A673 (cell line): ENCODE data around the gene HIRIP3. TPM values are rescaled to one million over a fixed set of nuclear protein-coding genes. Genes with fewer than 3 reads are reported as not detected.

Source experiments
- BruUV-seq: library from RNA; stranded (reverse); fragments of 400-500 nt; replicated peaks from 2 replicates; lab custom pipeline; 2021; lab: Mats Ljungman, UMichigan
- CTCF ChIA-PET: fragments of 300-600 bp; sonication (Branson Sonifier 250); formaldehyde crosslinking; loops from one replicate; lab custom pipeline; 2022; ENCODE audit warnings: antibody characterized with exemption; lab: Charles Lee
- POLR2A ChIA-PET: fragments of 300-600 bp; sonication (Branson Sonifier 250); formaldehyde crosslinking; loops from one replicate; lab custom pipeline; 2022; ENCODE audit warnings: antibody characterized with exemption; ENCODE audit not compliant: low non-redundant PET; lab: Charles Lee
- DNase-seq: peaks from one replicate; pipeline ENCODE4 v3.0.0-alpha.2; 2015; ENCODE audit warnings: low spot score
- H3K27ac ChIP-seq: fragments of 200-600 bp; sonication (generic); 2 replicates; pipeline ENCODE4 v1.5.1; 2016; ENCODE audit warnings: mixed run types, low read depth, mild to moderate bottlenecking, mixed read lengths, antibody characterized with exemption, low read length; ENCODE audit not compliant: poor library complexity, severe bottlenecking
- H3K27me3 ChIP-seq: fragments of 200-600 bp; sonication (generic); replicated peaks from 2 replicates; pipeline ENCODE4 v1.6.1; 2017; ENCODE audit warnings: mixed run types, low read depth, mild to moderate bottlenecking, mixed read lengths, antibody characterized with exemption, low read length; ENCODE audit not compliant: insufficient read depth, poor library complexity
- H3K36me3 ChIP-seq: fragments of 200-600 bp; sonication (generic); 2 replicates; pipeline ENCODE4 v1.6.1; 2016; ENCODE audit warnings: mixed run types, mild to moderate bottlenecking, mixed read lengths, antibody characterized with exemption, low read length; ENCODE audit not compliant: insufficient read depth, poor library complexity, severe bottlenecking
- H3K4me1 ChIP-seq: fragments of 200-600 bp; sonication (generic); 2 replicates; pipeline ENCODE4 v1.6.1; 2017; ENCODE audit warnings: mixed run types, mild to moderate bottlenecking, mixed read lengths, antibody characterized with exemption, low read length; ENCODE audit not compliant: insufficient read depth, poor library complexity, severe bottlenecking
- H3K4me3 ChIP-seq: fragments of 200-600 bp; sonication (generic); 2 replicates; pipeline ENCODE4 v1.5.1; 2016; ENCODE audit warnings: low read depth, mixed run types, mild to moderate bottlenecking, mixed read lengths, low read length; ENCODE audit not compliant: poor library complexity, severe bottlenecking
- H3K9me3 ChIP-seq: fragments of 200-600 bp; sonication (generic); 2 replicates; pipeline ENCODE4 v1.6.1; 2016; ENCODE audit warnings: mixed run types, low read depth, mild to moderate bottlenecking, mixed read lengths, antibody characterized with exemption, low read length; ENCODE audit not compliant: poor library complexity, severe bottlenecking
- EZH2 ChIP-seq: fragments of 200-600 bp; sonication (generic); IDR thresholded peaks from 2 replicates; pipeline ENCODE4 v1.6.1; 2017; ENCODE audit warnings: borderline replicate concordance, low read depth, mild to moderate bottlenecking, mixed read lengths, antibody characterized with exemption, low read length; ENCODE audit not compliant: poor library complexity, severe bottlenecking
- intact Hi-C: fragments of 100-400 bp; cut with micrococcal nuclease; formaldehyde crosslinking; loops from one replicate; pipeline ENCODE4 v1.10.0; 2022; ENCODE audit not compliant: unreplicated experiment
- total RNA-seq: library from RNA; stranded (reverse); gene quantifications from 2 replicates; pipeline ENCODE4 v1.2.3, GENCODE V29; 2021
- TF ChIP-seq, protein P1 (sequence below): fragments of 300-800, 200-600 bp; sonication (generic); conservative IDR thresholded peaks from 2 replicates; pipeline ENCODE4 v1.5.1; 2017; ENCODE audit warnings: low read depth, mild to moderate bottlenecking, antibody characterized with exemption, low read length, moderate library complexity, mixed read lengths

The HIRIP3 gene
- total RNA-seq, 1 experiment from 2014 or later = 29.7 TPM

DNA sequence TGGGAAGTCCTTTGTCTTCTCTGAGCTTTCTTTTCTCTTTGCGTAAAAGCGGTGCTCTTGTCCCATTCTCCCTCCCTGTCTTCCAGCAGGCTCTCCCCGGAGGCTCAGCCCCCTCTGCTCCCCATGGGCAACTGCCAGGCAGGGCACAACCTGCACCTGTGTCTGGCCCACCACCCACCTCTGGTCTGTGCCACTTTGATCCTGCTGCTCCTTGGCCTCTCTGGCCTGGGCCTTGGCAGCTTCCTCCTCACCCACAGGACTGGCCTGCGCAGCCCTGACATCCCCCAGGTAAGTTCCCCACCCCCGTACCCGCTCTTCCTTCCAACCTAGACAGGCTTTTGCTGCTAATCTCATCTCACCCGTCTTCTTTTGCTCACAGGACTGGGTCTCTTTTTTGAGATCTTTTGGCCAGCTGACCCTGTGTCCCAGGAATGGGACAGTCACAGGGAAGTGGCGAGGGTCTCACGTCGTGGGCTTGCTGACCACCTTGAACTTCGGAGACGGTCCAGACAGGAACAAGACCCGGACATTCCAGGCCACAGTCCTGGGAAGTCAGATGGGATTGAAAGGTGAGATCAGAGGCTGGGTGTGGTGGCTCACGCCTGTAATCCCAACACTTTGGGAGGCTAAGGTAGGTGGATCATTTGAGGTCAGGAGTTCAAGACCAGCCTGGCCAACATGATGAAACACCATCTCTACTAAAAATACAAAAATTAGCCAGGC is 32.2 kb downstream of the HIRIP3 start:
- no TSS peak for BruUV-seq
- no peaks in the 10 kb centered on the region for H3K36me3 ChIP-seq
- ChIA-PET CTCF (no interaction called here), POLR2A (interaction anchor here (0.7 kb wide), 1 partner anchor 10 kb away, joined by 3 read pairs; no protein-coding TSS in a partner anchor)
- no peaks in the 10 kb centered on the region for H3K27me3 ChIP-seq
- intact Hi-C loops = loop anchor here (2.0 kb wide), 1 partner anchor 100 kb away; the partner anchor contains the start of gene CDIPT
- TF ChIP-seq EZH2 = no peak
- TF ChIP-seq, protein P1, sequence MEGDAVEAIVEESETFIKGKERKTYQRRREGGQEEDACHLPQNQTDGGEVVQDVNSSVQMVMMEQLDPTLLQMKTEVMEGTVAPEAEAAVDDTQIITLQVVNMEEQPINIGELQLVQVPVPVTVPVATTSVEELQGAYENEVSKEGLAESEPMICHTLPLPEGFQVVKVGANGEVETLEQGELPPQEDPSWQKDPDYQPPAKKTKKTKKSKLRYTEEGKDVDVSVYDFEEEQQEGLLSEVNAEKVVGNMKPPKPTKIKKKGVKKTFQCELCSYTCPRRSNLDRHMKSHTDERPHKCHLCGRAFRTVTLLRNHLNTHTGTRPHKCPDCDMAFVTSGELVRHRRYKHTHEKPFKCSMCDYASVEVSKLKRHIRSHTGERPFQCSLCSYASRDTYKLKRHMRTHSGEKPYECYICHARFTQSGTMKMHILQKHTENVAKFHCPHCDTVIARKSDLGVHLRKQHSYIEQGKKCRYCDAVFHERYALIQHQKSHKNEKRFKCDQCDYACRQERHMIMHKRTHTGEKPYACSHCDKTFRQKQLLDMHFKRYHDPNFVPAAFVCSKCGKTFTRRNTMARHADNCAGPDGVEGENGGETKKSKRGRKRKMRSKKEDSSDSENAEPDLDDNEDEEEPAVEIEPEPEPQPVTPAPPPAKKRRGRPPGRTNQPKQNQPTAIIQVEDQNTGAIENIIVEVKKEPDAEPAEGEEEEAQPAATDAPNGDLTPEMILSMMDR = no peak
- H3K4me3 ChIP-seq = peak overlapping the region; percentile 65
- peak overlapping the region; percentile 90 for H3K27ac ChIP-seq
- no peaks in the 10 kb centered on the region for H3K9me3 ChIP-seq
- DNase-seq = no peak
- H3K4me1 ChIP-seq = peaks cover 13% of the 10 kb centered on the region

DNA sequence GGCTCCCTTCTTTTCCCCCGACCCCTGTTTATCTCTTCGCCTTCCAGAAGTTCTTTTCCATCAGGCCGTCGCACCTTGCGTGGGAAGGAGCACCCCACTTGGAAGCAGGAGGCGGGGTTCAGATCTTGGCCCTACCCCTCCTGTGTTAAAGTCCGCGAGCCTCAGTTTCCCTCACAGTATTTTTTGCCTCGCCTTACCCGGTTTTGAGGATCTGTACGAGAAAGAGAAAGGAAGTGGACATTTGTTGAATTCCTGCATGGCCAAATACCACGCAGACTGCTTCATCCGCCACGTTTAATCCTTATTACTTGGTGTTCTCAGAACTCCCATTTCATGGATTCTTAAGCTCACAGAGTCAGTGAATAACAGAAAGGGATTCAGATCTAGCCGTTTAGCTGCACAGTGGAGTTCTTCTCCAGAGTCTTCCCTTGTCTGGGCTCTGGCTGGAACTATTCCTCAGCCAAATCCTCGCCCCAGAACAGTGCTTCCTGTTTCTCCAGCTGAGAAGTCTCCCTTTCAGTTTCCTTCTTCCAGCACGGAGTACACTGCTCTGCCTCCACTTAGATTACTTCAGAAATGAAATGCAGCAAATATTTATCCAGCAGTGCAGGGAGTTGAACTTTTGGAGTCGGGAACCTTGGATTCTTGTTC is 32.9 kb downstream of the HIRIP3 start:
- Histone ChIP-seq H3K36me3 (no peaks in the 10 kb centered on the region), H3K27ac (peak overlapping the region; percentile 90), H3K27me3 (no peaks in the 10 kb centered on the region), H3K9me3 (no peaks in the 10 kb centered on the region), H3K4me3 (peak overlapping the region; percentile 65), H3K4me1 (peaks cover 13% of the 10 kb centered on the region)
- ChIA-PET CTCF (interaction anchor here (1.2 kb wide), 1 partner anchor 36 kb away, joined by 4 read pairs; the partner anchor contains the start of gene KCTD13), POLR2A (interaction anchor here (0.7 kb wide), 1 partner anchor 11 kb away, joined by 3 read pairs; no protein-coding TSS in a partner anchor)
- peak; percentile 27 for DNase-seq
- TSS peak; percentile 88 for BruUV-seq
- TF ChIP-seq, protein P1 = no peak
- TF ChIP-seq EZH2 = no peak
- intact Hi-C loops = loop anchor here (2.0 kb wide), 1 partner anchor 100 kb away; the partner anchor contains the start of gene CDIPT

DNA sequence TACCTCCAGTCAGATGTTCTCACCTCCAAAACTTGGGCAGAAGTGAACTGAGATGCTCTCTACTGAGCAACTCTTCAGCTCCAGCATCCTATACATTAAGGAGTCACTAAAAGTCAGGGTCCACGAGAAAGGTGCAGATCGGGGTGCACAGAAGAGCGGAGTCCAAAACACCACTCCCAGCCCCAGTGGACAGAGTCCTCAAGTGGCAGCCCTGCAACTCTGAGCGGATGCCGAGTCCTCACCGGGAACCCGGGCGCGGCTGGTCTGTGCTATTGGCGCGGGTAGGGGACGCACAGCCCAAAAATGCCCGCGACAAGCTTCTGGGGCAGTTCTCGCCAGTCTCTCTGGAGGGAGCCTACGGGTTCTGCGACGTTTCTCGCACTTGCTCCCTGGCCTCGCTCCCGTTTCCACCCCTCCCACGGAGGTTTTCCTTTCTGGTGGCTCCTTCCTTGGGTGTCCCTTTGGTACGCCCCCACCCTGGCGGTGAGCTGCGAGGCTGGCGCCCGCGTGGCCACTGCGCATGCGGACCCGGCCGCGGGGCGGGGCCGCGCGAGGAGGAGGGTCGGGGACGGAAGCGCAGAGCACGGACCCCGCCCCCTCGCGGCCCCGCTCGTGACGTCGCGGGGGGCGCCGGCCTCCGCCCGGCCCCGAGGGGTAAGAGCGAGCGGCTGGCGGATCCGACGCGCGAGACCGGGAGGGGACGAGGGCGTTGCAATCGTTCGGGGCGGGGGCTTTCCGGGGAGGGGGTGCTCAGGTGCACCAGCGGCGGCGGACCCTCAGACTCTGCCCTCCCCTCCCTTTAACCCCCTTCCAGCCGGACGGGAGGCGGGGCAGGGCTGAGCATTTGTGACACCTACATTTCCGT is 33.7 kb downstream of the HIRIP3 start, which contains the start of gene TMEM219:
Gene TMEM219 (plus strand): TSS at position 601 of the 865 bp plus-strand sequence. CDS start 1,065 bp downstream, outside the sequence.
- DNase-seq = peak; percentile 95
- Histone ChIP-seq H3K27me3 (no peaks in the 10 kb centered on the region), H3K4me1 (peaks cover 13% of the 10 kb centered on the region), H3K36me3 (no peaks in the 10 kb centered on the region), H3K27ac (peak within 1 kb of the TSS; percentile 90), H3K9me3 (no peaks in the 10 kb centered on the region), H3K4me3 (peak within 1 kb of the TSS; percentile 65)
- BruUV-seq = no TSS peak
- intact Hi-C loops = loop anchor here (2.0 kb wide), 1 partner anchor 99 kb away; the partner anchor contains the start of gene CDIPT
- ChIA-PET CTCF (interaction anchor here (0.6 to 1.2 kb wide), 3 partner anchors 14 to 80 kb away, joined by 3 to 5 read pairs (median 4); partner anchors contain the start of gene KCTD13), POLR2A (no interaction called here)
- TF ChIP-seq, protein P1 = peak; percentile 30; the same call in 1 of the 2 replicates
- TF ChIP-seq EZH2 = no peak
